GM12878 (cell line): ENCODE measurements around the gene MARVELD3. TPM values are rescaled to one million over a fixed set of nuclear protein-coding genes. Genes with fewer than 3 reads are reported as not detected.
"Not testable (repeated sequence)": the region's sequence is repeated elsewhere in the genome, so short reads cannot be mapped to it uniquely, and the experiment has no call there.

Experiments used
- ATAC-seq: fragments of 200-7000 bp; cut with Tn5 transposase; 3 replicates; pipeline ENCODE4 v1.9.1; 2020; ENCODE audit warnings: mild to moderate bottlenecking, moderate library complexity
- BruUV-seq: library from RNA; stranded (reverse); fragments of 400-500 nt; replicated peaks from 2 replicates; lab custom pipeline; 2021; lab: Mats Ljungman, UMichigan
- CTCF ChIA-PET: fragments of 300-600 bp; sonication (Branson Sonifier 250); formaldehyde crosslinking; extraction: SDS; loops from one replicate; lab custom pipeline; 2021; ENCODE audit warnings: inconsistent platforms; lab: Yijun Ruan, JAX
- POLR2A ChIA-PET: fragments of 350-600 bp; formaldehyde crosslinking; extraction: SDS; loops from one replicate; lab custom pipeline; 2021; ENCODE audit warnings: inconsistent platforms; lab: Charles Lee
- RAD21 ChIA-PET: fragments of 300-600 bp; sonication (Branson Sonifier 250); formaldehyde crosslinking; loops from one replicate; lab custom pipeline; 2023; ENCODE audit warnings: antibody characterized with exemption; ENCODE audit not compliant: unreplicated experiment; lab: Charles Lee
- SMC1A ChIA-PET: fragments of 300-600 bp; sonication (Branson Sonifier 250); formaldehyde crosslinking; loops from one replicate; lab custom pipeline; 2023; ENCODE audit not compliant: unreplicated experiment, uncharacterized antibody; lab: Charles Lee
- DNase-seq: peaks from one replicate; pipeline ENCODE4 v3.0.0-alpha.2; 2011; ENCODE audit warnings: low read depth, low spot score
- FAIRE-seq: peaks from 3 replicates; lab custom pipeline; 2011; peaks lifted over from hg19 to GRCh38; lab: Jason Lieb, UNC
- H2AFZ ChIP-seq: 2 replicates; pipeline ENCODE4 v1.6.0; 2011; ENCODE audit warnings: low read depth, low read length, control low read depth; ENCODE audit not compliant: control insufficient read depth
- H3K27ac ChIP-seq: 2 replicates; pipeline ENCODE4 v1.5.1; 2011; ENCODE audit warnings: control low read depth; ENCODE audit not compliant: control insufficient read depth, insufficient read depth
- H3K27me3 ChIP-seq, 2 experiments: replicated peaks in 1 of 2; 2 replicates each; pipeline versions ENCODE4 v1.6.0 to v1.6.1; 2011; ENCODE audit warnings: low read length in 1 of 2; ENCODE audit not compliant: control insufficient read depth in 2 of 2, insufficient read depth in 2 of 2
- H3K36me3 ChIP-seq, 2 experiments: 2 replicates each; pipeline ENCODE4 v1.5.1; 2011; ENCODE audit warnings: low read length in 1 of 2; ENCODE audit not compliant: control insufficient read depth in 2 of 2, insufficient read depth in 2 of 2
- H3K4me1 ChIP-seq: 2 replicates; pipeline ENCODE4 v1.6.1; 2011; ENCODE audit warnings: mild to moderate bottlenecking, low read length, moderate library complexity, mixed read lengths; ENCODE audit not compliant: control insufficient read depth, insufficient read depth
- H3K4me2 ChIP-seq: 2 replicates; pipeline ENCODE4 v1.6.0; 2011; ENCODE audit warnings: control low read depth; ENCODE audit not compliant: control insufficient read depth, insufficient read depth
- H3K4me3 ChIP-seq: fragments of 200-600 bp; sonication (generic); 2 replicates; pipeline ENCODE4 v1.5.1; 2016
- H3K79me2 ChIP-seq: 2 replicates; pipeline ENCODE4 v1.6.0; 2011; ENCODE audit warnings: low read length; ENCODE audit not compliant: control insufficient read depth, insufficient read depth
- H3K9ac ChIP-seq: 2 replicates; pipeline ENCODE4 v1.8.0; 2011; ENCODE audit warnings: low read length, control low read depth, mixed read lengths; ENCODE audit not compliant: control insufficient read depth, insufficient read depth
- H3K9me3 ChIP-seq: replicated peaks from 3 replicates; pipeline ENCODE4 v1.5.1; 2011; ENCODE audit warnings: mild to moderate bottlenecking, low read length; ENCODE audit not compliant: control insufficient read depth, insufficient read depth
- H4K20me1 ChIP-seq: 2 replicates; pipeline ENCODE4 v1.6.0; 2011; ENCODE audit not compliant: control insufficient read depth, insufficient read depth
- ASH2L ChIP-seq: fragments of 300-600, 200-600 bp; sonication (generic); IDR thresholded peaks from 2 replicates; pipeline ENCODE4 v1.6.1; 2017; ENCODE audit warnings: low read depth, mild to moderate bottlenecking, borderline replicate concordance
- CBX3 ChIP-seq: fragments of 200-600 bp; sonication (generic); IDR thresholded peaks from 2 replicates; pipeline ENCODE4 v1.6.1; 2016; ENCODE audit warnings: low read depth, borderline replicate concordance
- CBX5 ChIP-seq: sonication (generic); IDR thresholded peaks from 2 replicates; pipeline ENCODE4 v1.6.1; 2016; ENCODE audit warnings: low read depth, moderate library complexity, mild to moderate bottlenecking, inconsistent platforms
- JUNB ChIP-seq: IDR thresholded peaks from 2 replicates; pipeline ENCODE4 v1.6.1; 2016; ENCODE audit warnings: antibody characterized with exemption, mild to moderate bottlenecking
- MEF2B ChIP-seq: fragments of 450-650 bp; IDR thresholded peaks from 2 replicates; pipeline ENCODE4 v1.6.1; 2018; ENCODE audit warnings: mild to moderate bottlenecking, moderate library complexity; ENCODE audit not compliant: partially characterized antibody, poor library complexity, severe bottlenecking
- PAX5 ChIP-seq: IDR thresholded peaks from 2 replicates; pipeline ENCODE4 v1.6.1; 2011; ENCODE audit warnings: low read depth, low read length, borderline replicate concordance
- POLR2AphosphoS2 ChIP-seq: IDR thresholded peaks from 2 replicates; pipeline ENCODE4 v1.6.1; 2011; ENCODE audit warnings: low read depth, mild to moderate bottlenecking, low read length, improper control_type of control experiment, moderate library complexity
- POU2F2 ChIP-seq: IDR thresholded peaks from 3 replicates; pipeline ENCODE4 v1.6.1; 2011; ENCODE audit warnings: low read depth, mild to moderate bottlenecking, low read length, borderline replicate concordance
- STAT1 ChIP-seq: fragments of 450-650 bp; conservative IDR thresholded peaks from 2 replicates; pipeline ENCODE4 v1.6.1; 2014; ENCODE audit warnings: antibody characterized with exemption, mild to moderate bottlenecking
- YY1 ChIP-seq: IDR thresholded peaks from 2 replicates; pipeline ENCODE4 v1.6.1; 2011; ENCODE audit warnings: low read depth, mild to moderate bottlenecking, low read length
- ZNF622 ChIP-seq: fragments of 450-650 bp; IDR thresholded peaks from 2 replicates; pipeline ENCODE4 v1.6.1; 2017; ENCODE audit warnings: mild to moderate bottlenecking, inconsistent platforms
- WGBS: methylation state at CpG from one replicate; pipeline ENCODE4 v1.1.6; 2016; ENCODE audit warnings: low lambda C conversion rate; ENCODE audit not compliant: insufficient replicate concordance, insufficient coverage; ENCODE audit errors: missing lambda C conversion rate; 5-methylcytosine and 5-hydroxymethylcytosine counted together
- in situ Hi-C: fragments of 300-500 bp; cut with MboI; formaldehyde crosslinking; loops from 9 replicates; pipeline ENCODE4 v1.14.3; 2018; ENCODE audit warnings: mixed read lengths
- intact Hi-C: fragments of 100-400 bp; cut with micrococcal nuclease; formaldehyde crosslinking; loops from one replicate; pipeline ENCODE4 v1.14.2; 2022; ENCODE audit not compliant: unreplicated experiment
- polyA plus RNA-seq, 11 experiments: library from polyadenylated mRNA; depleted of rRNA in 4 of 11; unstranded in 6 of 11; stranded (reverse) in 5 of 11; fragments of >200 nt; fragmentation: Nextera tagmentation in 4 of 11; fragmentation: Illumina TruSeq in 1 of 11; extraction: Ambion mirVana in 4 of 11; extraction: Trizol in 1 of 11; gene quantifications; 1 replicate in 1 of 11; 2 replicates in 10 of 11; pipeline versions ENCODE4 v1.2.1 to v1.2.3, GENCODE V29; 2011 to 2016; ENCODE audit warnings: inconsistent platforms in 2 of 11, missing spikeins in 2 of 11, low read depth in 1 of 11
- total RNA-seq, 4 experiments: library from RNA; depleted of rRNA in 3 of 4; stranded (reverse); fragments of >200 nt in 3 of 4; fragmentation: Illumina TruSeq in 1 of 4; extraction: Trizol in 1 of 4; gene quantifications; 2 replicates each; pipeline versions ENCODE4 v1.2.1 to v1.2.3, GENCODE V29; 2013 to 2021
- TF ChIP-seq, protein P1 (sequence below): fragments of 450-650 bp; formaldehyde crosslinking; IDR thresholded peaks from 2 replicates; pipeline ENCODE4 v1.5.0; 2022; ENCODE audit warnings: mild to moderate bottlenecking, missing genetic modification characterization

The MARVELD3 gene
- total and polyA plus RNA-seq, 10 of the 15 experiments (the other 5 are each of a cell fraction or from before 2014, with no cell fraction given), result 0.03 to 0.18 (median 0.09) TPM; not detected in 4

DNA sequence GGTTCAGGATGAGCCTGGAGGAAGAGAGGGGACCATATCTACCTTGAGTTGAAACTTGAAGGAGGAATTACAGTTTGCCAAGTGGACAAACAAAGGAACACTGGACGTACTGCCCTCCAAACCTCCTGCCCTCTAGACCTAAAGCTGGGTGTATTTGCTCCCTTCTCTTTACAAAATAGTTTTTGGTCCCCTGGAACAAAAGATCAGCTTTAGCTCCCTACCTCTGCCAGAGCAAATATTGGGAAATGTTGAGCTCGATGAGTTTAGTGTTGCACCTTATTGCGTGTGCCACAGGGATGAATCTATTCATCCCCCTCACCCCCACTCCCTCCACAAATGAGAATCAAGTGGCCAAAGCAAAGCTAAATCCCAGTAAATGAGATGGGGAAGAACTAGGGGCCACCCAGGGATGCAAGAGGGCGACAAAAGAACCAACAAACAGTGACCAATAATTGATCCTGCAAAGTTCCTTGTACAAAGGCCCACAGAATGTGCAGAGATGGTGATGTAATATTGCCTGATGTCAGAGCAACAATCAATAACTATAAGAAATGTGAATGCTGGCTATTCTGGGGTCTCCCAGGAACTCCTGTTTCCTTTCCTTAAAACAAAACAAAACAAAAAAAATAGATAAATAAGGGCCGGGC, 31.9 kb upstream of the MARVELD3 start:
- ChIA-PET SMC1A (interaction anchor here (0.8 kb wide), 1 partner anchor 18 kb away, joined by 3 read pairs; no protein-coding TSS in a partner anchor), CTCF (interaction anchor here (1.6 to 3.5 kb wide), 2 partner anchors 15 to 17 kb away, joined by 6 to 12 read pairs; no protein-coding TSS in a partner anchor), POLR2A (no interaction called here), RAD21 (no interaction called here)
- FAIRE-seq (no peak), ATAC-seq (no peak), DNase-seq (no peak)
- in situ Hi-C loops, result no loop called here
- Histone ChIP-seq H3K4me2 (no peak overlapping the region), H3K4me1 (no peaks in the 10 kb centered on the region), H3K27me3 (no peaks in the 10 kb centered on the region), H3K27ac (no peak overlapping the region), H3K36me3 (no peaks in the 10 kb centered on the region), H3K9ac (no peak overlapping the region), H3K9me3 (no peaks in the 10 kb centered on the region), H3K79me2 (no peaks in the 10 kb centered on the region), H3K4me3 (no peak overlapping the region), H4K20me1 (no peaks in the 10 kb centered on the region), H2AFZ (no peak overlapping the region)
- TF ChIP-seq POU2F2 (no peak), PAX5 (no peak), ASH2L (no peak), JUNB (no peak), MEF2B (no peak), YY1 (no peak), POLR2AphosphoS2 (no peak), ZNF622 (no peak), STAT1 (no peak), CBX3 (no peak), CBX5 (no peak)
- TF ChIP-seq, protein P1, sequence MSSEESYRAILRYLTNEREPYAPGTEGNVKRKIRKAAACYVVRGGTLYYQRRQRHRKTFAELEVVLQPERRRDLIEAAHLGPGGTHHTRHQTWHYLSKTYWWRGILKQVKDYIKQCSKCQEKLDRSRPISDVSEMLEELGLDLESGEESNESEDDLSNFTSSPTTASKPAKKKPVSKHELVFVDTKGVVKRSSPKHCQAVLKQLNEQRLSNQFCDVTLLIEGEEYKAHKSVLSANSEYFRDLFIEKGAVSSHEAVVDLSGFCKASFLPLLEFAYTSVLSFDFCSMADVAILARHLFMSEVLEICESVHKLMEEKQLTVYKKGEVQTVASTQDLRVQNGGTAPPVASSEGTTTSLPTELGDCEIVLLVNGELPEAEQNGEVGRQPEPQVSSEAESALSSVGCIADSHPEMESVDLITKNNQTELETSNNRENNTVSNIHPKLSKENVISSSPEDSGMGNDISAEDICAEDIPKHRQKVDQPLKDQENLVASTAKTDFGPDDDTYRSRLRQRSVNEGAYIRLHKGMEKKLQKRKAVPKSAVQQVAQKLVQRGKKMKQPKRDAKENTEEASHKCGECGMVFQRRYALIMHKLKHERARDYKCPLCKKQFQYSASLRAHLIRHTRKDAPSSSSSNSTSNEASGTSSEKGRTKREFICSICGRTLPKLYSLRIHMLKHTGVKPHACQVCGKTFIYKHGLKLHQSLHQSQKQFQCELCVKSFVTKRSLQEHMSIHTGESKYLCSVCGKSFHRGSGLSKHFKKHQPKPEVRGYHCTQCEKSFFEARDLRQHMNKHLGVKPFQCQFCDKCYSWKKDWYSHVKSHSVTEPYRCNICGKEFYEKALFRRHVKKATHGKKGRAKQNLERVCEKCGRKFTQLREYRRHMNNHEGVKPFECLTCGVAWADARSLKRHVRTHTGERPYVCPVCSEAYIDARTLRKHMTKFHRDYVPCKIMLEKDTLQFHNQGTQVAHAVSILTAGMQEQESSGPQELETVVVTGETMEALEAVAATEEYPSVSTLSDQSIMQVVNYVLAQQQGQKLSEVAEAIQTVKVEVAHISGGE (CRISPR knock-in tag), result no peak
- BruUV-seq, result no TSS peak
- intact Hi-C loops, result no loop called here
- 42% methylated on average over 5 of the region's 5 CpGs for WGBS

DNA sequence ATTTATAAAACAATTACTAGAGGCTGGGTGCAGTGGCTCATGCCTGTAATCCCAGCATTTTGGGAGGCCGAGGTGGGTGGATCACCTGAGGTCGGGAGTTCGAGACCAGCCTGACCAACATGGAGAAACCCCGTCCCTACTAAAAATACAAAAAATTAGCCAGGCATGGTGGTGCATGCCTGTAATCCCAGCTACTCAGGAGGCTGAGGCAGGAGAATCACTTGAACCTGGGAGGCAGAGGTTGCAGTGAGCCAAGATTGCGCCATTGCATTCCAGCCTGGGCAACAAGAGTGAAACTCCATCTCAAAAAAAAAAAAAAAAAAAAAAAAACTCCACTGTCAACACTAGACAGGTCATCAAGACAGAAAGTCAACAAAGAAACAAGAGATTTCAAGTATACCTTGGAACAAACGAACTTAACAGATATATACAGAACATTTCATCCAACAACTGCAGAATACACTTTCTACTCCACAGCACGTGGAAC, 30.6 kb upstream of the MARVELD3 start:
- WGBS, result 63% methylated on average over 6 of the region's 7 CpGs
- H3K9me3 ChIP-seq, H2AFZ ChIP-seq, H3K36me3 ChIP-seq, H4K20me1 ChIP-seq, H3K9ac ChIP-seq, H3K27me3 ChIP-seq, BruUV-seq, FAIRE-seq, POLR2A ChIA-PET, H3K4me1 ChIP-seq, H3K27ac ChIP-seq, in situ Hi-C loops, H3K4me3 ChIP-seq, intact Hi-C loops, H3K79me2 ChIP-seq, H3K4me2 ChIP-seq, ATAC-seq, DNase-seq, RAD21 ChIA-PET: not testable (repeated sequence)
- CTCF ChIA-PET, result interaction anchor here (1.6 to 3.5 kb wide), 2 partner anchors 13 to 15 kb away, joined by 6 to 12 read pairs; no protein-coding TSS in a partner anchor
- SMC1A ChIA-PET, result interaction anchor here (0.9 kb wide), 1 partner anchor 16 kb away, joined by 3 read pairs; no protein-coding TSS in a partner anchor
